Stimulated activated CD8-positive, alpha-beta memory T cell treated with anti-CD3 and anti-CD28 coated beads, Interleukin-2, amount 100 ng/mL, for 1 hour (primary cell): ENCODE measurements around the gene UNC80.

Experiments
- DNase-seq, 2 donors: peaks; one replicate each; pipeline ENCODE4 v3.0.0-alpha.2; 2020; ENCODE audit warnings: low read depth in 2 of 2

UNC80 gene

GRCh38 chr2:209969692-209970091 lies 198.1 kb downstream of the UNC80 start:
- DNase-seq: no peak

GRCh38 chr2:209970271-209970670 lies 198.6 kb downstream of the UNC80 start:
- DNase-seq: no peak

DNA sequence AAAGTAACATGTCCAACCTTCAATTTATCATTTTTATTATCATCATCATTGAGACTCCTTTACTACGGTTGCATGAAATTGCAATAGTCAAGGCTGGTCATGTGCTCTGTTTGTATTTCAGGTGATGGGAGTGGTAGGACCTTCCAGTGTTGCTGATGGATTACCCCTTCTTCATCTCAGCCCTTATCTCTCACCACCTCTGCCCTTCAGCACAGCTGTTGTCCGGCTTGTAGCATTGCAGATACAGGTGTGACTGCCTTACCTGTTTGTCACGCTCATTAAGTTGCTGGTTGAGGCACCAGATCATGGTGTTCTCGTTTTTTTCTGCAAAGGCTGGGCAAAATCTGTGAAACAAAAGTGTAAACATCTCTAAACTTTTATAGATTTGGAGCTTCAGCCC lies 199.1 kb downstream of the UNC80 start:
- DNase-seq: no peak

GRCh38 chr2:209973328-209973727 lies 201.7 kb downstream of the UNC80 start:
- DNase-seq: no peak

DNA sequence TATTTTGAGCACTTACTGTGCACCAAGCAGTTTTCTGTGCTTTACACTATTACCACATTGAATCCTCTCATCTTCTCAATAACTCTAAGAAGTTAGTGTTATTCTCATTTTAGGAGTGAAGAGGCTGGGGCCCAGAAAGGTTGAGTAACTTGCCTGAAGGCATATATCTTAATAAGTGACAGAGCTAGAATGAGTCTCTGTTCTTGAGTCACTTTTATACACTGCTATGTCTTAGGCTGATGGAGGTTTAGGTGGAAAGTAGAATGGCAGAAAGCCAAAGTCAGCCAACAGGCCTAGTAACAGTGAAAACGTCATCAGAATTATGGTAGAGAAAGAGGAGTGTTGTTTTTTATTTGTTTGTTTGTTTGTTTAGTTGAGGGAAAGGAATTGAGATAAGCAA lies 202.9 kb downstream of the UNC80 start:
- no peak for DNase-seq

DNA sequence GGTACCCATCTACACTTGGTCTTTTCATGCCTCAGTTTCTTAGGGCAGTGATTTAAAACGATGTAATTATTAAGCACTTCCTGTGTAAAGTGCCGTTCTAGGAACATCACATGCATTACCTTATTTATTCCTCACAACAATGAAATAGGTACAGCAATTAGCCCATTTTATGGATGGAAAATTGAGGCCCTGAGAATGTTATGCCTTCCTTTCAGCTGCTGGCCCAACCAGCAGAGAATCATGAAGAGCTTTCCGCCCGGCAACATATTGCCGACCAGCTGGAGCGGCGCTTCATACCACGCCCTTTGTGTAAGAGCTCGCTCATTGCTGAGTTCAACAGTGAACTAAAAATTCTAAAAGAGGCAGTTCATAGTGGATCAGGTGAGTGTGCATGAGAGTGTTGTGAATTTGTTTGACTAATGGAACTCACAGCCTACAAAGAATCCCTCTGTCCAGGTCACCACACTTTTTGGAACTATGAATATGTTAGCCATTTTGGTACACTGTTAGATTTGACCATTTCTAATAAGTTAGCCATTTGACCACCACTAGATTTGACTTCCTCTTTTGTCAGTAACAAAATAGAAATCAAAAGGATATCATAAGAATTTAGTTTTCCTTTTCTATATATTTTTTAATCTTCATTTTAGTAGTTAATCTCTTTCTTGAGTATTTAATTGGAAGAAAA lies 205.2 kb downstream of the UNC80 start:
- no peak for DNase-seq

DNA sequence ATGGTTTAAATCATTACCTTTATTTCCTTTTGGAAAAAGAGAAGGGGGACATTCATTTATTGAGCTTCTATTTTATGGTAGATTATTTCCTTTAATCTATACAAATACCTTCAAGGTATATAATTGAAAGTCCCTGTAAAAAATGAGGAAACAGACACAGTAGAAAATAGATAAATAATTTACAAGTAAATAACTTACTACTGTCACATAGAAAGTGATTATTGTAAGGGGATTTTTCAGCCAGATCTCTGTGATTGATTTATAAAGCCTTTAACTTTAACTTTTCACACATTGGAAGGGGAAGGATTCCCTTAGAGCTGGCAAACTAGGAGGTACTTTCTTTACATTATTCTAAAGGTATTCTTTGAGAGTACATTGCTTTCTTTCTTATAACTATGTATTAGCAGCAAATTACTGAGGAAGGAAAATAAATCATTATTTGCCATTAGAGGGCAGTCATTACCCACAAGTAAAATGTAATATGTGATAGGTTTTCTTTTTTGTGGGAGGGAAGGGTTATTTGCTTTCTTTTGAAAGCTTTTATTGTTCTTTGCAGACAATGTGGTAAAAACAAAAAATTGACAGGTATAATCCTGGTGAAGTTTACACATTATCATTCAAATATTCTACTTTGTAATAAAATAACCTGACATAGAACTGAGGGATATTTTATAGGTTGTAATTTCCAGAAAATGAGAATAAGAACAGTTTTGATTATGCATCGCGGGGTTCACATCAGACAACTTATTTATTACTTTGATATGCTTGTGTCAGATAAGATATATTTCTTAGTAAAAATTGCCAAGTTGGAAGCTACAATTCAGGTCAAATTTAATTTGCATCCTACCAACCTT lies 206.0 kb downstream of the UNC80 start:
- no peak for DNase-seq

GRCh38 chr2:209984291-209984690 lies 212.7 kb downstream of the UNC80 start:
- no peak for DNase-seq

DNA sequence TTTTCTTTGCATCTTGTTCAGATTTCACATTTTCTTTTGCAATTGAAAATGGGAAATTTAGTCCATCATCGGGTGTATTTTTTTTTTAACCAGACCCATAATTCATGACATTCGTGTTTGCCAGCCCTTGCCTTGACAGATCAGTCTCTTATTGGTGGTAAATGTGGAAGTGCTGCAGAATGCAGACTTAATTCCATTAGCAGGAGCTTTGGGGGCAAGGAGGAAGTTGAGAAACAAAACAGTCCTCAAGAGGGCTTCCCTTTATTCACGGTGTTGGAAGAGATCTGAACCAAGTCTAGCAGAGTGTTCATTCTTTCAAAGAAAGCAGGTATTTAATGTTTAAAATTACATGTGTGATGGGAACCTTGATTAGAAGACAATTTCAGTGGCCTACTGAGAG lies 214.2 kb downstream of the UNC80 start:
- no peak for DNase-seq

- no peak for DNase-seq
These were observed 214.8 kb downstream of the UNC80 start for GRCh38 chr2:209986415-209986814.

DNA sequence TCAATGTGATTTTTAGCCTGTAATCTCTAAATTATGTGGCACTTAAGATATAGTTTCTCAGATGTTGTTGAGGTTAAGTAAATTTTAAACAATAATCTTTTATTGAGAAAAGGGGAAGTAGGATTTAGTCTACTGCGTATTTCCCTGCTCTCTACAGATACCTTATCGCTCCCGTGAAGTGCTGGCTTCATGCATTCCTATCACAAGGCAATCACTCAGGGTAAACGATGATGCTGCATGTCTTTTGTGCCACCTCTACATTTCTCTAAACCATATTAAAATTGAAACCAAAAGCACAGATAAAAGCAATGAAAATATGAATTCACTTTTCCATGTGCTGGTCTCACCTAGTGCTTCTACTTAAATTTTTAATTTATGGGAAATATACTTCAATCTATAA lies 216.4 kb downstream of the UNC80 start:
- no peak for DNase-seq

DNA sequence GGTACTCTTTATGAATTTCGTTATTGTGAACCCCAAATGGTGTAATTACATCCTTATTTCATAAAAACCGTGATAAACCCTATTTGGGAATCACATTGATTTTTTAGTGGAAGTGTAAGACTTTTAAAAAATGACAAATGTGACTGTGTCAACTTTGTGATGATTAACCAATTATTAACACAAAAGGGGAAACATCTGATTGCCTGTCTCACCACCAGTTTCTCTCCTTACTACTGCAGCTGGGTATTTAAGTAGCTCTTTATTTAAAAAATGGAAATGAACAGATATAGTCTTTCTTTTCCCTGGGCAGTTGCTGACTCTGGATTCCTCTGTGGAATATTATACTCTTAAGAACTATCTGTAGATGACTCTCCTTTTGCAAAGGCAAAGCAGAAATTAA lies 219.2 kb downstream of the UNC80 start:
- DNase-seq: no peak

GRCh38 chr2:209993968-209994367 lies 222.3 kb downstream of the UNC80 start:
- DNase-seq: no peak

DNA sequence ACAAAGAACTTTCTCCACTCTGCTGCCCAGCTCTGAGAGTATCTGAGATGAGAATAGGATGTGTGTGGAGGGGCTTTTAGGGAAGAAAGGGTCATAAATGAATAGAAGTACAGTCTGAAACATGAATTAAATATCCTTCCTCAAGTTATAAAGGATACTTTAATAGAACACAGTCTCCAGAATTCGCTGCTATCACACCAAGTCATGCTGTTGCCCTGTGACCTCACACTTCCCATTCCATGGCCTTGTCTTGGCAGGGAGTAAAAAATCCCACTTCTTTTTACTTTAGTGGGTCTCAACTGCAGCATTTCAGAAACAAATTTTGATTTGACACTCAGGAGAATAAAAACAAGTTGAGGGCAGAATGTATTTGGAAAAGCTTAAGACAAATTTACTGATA lies 227.0 kb downstream of the UNC80 start:
- no peak for DNase-seq

DNA sequence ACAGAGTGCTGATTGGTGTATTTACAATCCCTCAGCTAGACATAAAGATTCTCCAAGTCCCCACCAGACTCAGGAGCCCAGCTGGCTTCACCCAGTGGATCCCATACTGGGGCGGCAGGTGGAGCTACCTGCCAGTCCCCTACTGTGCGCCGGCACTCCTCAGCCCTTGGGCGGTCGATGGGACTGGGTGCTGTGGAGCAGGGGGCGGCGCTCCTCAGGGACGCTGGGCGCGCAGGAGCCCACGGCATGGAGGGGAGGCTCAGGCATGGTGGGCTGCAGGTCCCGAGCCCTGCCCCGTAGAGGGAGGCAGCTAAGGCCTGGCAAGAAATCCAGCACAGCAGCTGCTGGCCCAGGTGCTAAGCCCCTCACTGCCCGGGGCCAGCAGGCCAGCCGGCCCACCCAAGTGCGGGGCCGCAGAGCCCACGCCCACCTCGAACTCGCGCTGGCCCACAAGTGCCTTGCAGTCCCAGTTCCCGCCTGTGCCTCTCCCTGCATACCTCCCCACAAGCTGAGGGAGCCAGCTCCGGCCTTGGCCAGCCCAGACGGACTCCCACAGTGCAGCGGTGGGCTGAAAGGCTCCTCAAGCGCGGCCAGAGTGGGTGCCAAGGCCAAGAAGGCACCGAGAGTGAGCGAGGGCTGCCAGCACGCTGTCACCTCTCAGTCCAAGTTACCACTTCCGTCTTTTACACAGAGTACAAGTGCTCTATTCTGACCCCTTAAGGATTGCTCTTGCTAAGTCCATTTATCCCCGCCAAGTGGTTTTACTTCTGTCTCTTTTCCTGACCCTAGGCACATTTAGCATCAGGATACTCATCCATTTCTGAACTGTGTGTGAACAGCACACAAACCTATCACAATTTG lies 229.1 kb downstream of the UNC80 start:
- DNase-seq: no peak

- peak; percentile 95 to 96 for DNase-seq
These were observed 230.8 kb downstream of the UNC80 start, which contains the start of gene RPE for GRCh38 chr2:210002158-210003157. RPE (plus strand) TSS chr2:210002638; CDS start chr2:210002662, 24 bp downstream.

GRCh38 chr2:210003359-210003758 lies 231.7 kb downstream of the UNC80 start:
- DNase-seq: no peak

- no peak for DNase-seq
These were observed 233.2 kb downstream of the UNC80 start for GRCh38 chr2:210004881-210005280.

GRCh38 chr2:210007895-210008294 lies 236.3 kb downstream of the UNC80 start:
- DNase-seq: no peak

DNA sequence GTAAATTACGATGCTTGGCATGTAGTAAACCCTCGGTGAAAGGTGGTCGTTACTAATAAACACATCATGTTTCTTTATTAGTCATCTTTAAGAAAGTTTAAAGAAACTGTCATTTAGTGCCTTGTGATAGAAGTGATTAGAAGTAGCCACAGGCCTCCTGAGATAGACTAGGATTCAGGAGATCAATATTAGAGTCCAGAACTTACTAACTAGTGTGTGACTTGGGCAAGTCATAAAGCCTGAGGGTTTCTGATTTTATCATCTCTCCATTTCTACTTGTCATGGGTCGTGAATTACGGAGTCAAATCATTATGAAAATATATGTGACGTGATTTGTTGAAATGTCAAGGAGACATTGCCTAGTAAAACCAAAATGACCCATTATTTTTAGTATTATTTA lies 237.5 kb downstream of the UNC80 start:
- DNase-seq: no peak

- DNase-seq: no peak
These were observed 238.3 kb downstream of the UNC80 start for GRCh38 chr2:210009896-210010295.
